ENCODE results near the gene GAS2L1.

The GAS2L1 gene

DNA sequence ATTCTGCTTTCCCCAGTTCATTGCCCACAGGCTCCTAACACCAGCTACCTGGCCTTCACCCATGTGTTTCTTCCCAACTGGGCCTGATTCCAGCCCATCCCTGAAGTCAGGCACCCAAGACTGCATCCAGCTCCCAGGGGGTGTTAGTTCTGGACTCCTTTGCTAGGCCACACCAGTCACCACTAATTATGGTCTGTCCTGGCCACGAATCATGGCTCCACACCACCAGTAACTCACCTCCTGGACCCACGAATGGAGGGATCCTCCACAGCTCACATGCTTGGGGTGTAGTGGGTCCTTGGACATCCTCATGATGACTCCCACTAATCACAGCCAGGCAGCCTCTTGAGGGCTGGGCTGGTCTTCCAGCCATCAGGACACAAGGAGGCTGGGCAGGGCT, 12.6 kb downstream of the GAS2L1 start:
- TF ChIP-seq GATA2 (IDR thresholded peaks at IDR 0.05; ENCODE audit: low read depth, low read length): no peak
- TF ChIP-seq GATA3 (IDR thresholded peaks at IDR 0.05; ENCODE audit: low read depth, low read length): no peak

DNA sequence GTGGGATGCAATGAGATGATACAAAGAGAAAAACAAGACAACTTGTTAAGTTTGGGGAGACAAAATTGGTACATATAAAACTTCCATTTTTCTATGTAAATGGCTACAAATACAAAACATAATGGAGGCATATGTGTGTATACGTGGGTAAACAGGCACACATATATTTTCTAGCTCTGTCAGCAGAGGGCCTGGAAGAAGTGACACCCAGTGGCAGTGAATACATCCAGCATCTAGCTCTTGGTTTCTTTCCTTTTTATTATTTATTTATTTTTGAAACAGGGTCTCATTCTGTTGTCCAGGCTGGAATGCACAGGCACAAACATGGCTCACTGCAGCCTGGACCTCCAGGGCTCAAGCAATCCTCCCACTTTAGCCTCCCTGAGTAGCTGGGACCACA, 14.1 kb downstream of the GAS2L1 start:
- TF ChIP-seq GATA3 (IDR thresholded peaks at IDR 0.05; ENCODE audit: low read depth, low read length) (no peak), GATA2 (IDR thresholded peaks at IDR 0.05; ENCODE audit: low read depth, low read length) (no peak)

GRCh38 chr22:29323641-29324040, 17.2 kb downstream of the GAS2L1 start:
- TF ChIP-seq GATA2 (IDR thresholded peaks at IDR 0.05; ENCODE audit: low read depth, low read length): no peak
- no peak for TF ChIP-seq GATA3 (IDR thresholded peaks at IDR 0.05; ENCODE audit: low read depth, low read length)

GRCh38 chr22:29325356-29325755, 18.9 kb downstream of the GAS2L1 start:
- no peak for TF ChIP-seq GATA3 (IDR thresholded peaks at IDR 0.05; ENCODE audit: low read depth, low read length)

GRCh38 chr22:29325785-29326315, 19.4 kb downstream of the GAS2L1 start:
- TF ChIP-seq GATA3 (IDR thresholded peaks at IDR 0.05; ENCODE audit: low read depth, low read length) (no peak), GATA2 (IDR thresholded peaks at IDR 0.05; ENCODE audit: low read depth, low read length) (no peak)

GRCh38 chr22:29326481-29326880, 20.0 kb downstream of the GAS2L1 start:
- TF ChIP-seq GATA3 (IDR thresholded peaks at IDR 0.05; ENCODE audit: low read depth, low read length): no peak
- TF ChIP-seq GATA2 (IDR thresholded peaks at IDR 0.05; ENCODE audit: low read depth, low read length): no peak

- no peak for TF ChIP-seq GATA3 (IDR thresholded peaks at IDR 0.05; ENCODE audit: low read depth, low read length)
- no peak for TF ChIP-seq GATA2 (IDR thresholded peaks at IDR 0.05; ENCODE audit: low read depth, low read length)
These were observed 20.8 kb downstream of the GAS2L1 start for GRCh38 chr22:29327089-29327764.

- TF ChIP-seq GATA2 (IDR thresholded peaks at IDR 0.05; ENCODE audit: low read depth, low read length): no peak
- no peak for TF ChIP-seq GATA3 (IDR thresholded peaks at IDR 0.05; ENCODE audit: low read depth, low read length)
These were observed 21.6 kb downstream of the GAS2L1 start for GRCh38 chr22:29328055-29328454.

GRCh38 chr22:29328566-29329500, 22.4 kb downstream of the GAS2L1 start:
- TF ChIP-seq GATA2 (IDR thresholded peaks at IDR 0.05; ENCODE audit: low read depth, low read length) (no peak), GATA3 (IDR thresholded peaks at IDR 0.05; ENCODE audit: low read depth, low read length) (no peak)

DNA sequence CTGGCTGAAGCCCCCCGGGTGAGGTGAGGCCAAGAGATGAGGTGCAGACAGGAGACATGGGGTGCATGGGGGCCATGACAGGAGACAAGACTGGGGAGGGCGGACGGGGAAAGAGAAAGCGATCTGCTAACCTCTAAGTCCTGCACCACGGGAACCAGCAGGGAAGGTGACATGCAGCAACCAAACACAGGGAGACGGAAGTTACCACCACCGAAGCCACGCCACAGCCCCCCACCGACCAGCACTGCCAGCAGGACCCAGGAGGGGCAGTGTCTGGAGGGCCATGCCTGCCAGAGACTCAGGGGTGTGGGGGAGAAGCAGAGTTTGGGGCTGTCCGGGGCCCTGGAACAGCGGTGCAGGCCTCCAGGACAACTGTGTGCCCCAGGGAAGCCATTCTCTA, 23.1 kb downstream of the GAS2L1 start:
- TF ChIP-seq GATA2 (IDR thresholded peaks at IDR 0.05; ENCODE audit: low read depth, low read length) (no peak), GATA3 (IDR thresholded peaks at IDR 0.05; ENCODE audit: low read depth, low read length) (no peak)

DNA sequence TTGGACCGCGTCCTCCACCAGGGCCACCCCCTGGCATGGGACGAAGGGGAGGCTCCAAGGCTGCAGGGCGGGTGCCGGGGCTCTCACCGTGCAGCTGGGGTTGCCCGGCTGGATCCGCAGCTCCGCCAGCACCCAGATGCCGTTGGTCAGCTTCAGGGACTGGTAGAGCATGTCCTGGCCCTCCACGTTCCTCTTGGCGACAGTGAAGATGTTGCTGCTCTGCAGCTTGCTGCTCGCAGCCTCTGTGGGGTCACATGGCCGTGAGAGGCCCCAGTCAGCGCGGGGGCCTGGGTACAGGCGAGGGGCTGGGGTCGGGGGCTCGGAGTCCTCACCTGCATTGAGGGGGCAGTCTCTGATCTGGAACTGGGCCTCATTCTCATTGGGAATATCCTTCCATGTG, 23.8 kb downstream of the GAS2L1 start:
- TF ChIP-seq GATA3 (IDR thresholded peaks at IDR 0.05; ENCODE audit: low read depth, low read length): no peak
- TF ChIP-seq GATA2 (IDR thresholded peaks at IDR 0.05; ENCODE audit: low read depth, low read length): no peak

DNA sequence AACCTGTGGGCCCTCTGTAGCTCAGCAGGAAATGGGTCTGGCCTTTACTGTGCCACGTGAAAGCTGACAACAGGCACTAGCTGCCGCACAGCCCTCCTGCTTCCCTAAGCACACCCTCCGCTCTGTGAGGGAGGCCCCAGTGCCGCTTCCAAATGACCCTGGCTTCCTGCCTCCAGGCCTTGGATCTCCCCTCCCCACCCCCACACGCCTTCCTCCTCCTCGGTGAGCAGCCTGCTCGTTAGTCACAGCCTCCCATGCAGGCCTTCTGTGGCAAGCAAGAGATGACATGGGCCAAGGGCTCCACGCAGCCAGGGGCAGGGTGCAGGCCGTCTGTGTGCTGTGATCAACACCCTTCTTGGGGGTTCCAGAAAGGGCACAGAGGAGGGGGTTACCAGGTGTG, 24.3 kb downstream of the GAS2L1 start:
- TF ChIP-seq GATA3 (IDR thresholded peaks at IDR 0.05; ENCODE audit: low read depth, low read length) (no peak), GATA2 (IDR thresholded peaks at IDR 0.05; ENCODE audit: low read depth, low read length) (no peak)

GRCh38 chr22:29331213-29331612, 24.8 kb downstream of the GAS2L1 start:
- TF ChIP-seq GATA2 (IDR thresholded peaks at IDR 0.05; ENCODE audit: low read depth, low read length) (no peak), GATA3 (IDR thresholded peaks at IDR 0.05; ENCODE audit: low read depth, low read length) (no peak)

DNA sequence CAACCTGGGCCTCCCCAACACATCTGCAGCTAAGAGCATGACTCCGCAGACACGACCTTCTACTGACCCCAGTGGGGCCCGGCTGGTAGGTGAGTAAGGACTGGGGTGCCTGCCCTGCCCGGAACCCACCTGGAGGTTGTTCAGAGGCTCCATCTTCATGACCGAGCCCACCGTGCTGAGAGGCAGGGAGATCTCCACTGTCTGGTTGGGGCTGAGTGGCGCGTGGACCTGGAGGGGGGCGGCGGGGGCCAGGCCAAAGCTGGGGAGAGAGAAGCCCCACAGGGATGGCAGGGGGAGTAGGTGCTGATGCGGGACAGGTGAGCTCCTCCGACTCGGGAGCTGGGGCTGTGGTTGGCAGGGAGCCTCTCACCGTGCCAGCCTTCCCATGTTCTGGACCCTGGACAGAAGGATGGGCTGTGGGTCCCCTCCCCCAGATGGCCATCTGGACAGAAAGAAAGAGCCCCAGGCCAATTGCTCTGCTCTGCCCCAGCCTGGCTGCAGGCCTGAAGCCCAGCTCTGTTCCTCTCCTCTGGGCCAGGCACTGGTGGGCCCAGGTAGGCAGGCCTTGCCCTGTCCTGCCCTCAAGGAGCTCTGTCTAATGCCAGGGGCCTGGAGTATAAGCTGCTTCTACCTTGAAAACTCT, 25.3 kb downstream of the GAS2L1 start:
- no peak for TF ChIP-seq GATA3 (IDR thresholded peaks at IDR 0.05; ENCODE audit: low read depth, low read length)
- TF ChIP-seq GATA2 (IDR thresholded peaks at IDR 0.05; ENCODE audit: low read depth, low read length): no peak
